GM18498 (cell line): ENCODE data around the gene ADAT2.
"Not testable (repeated sequence)": the region's sequence is repeated elsewhere in the genome, so short reads cannot be mapped to it uniquely, and the experiment has no call there.

Experiments used
- ATAC-seq: cut with Tn5 transposase; IDR thresholded peaks from one replicate; pipeline ENCODE4 v1.9.1; 2021; ENCODE audit warnings: mild to moderate bottlenecking, moderate library complexity; ENCODE audit not compliant: unreplicated experiment

ADAT2 gene

GRCh38 chr6:143450453-143451371 is at the start of gene ADAT2, which contains the start of gene PEX3:
Gene ADAT2, minus strand, starts transcription at chr6:143450695. Its CDS starts 37 bp downstream, at chr6:143450658.
Gene PEX3, plus strand, starts transcription at chr6:143450805. Its CDS starts 238 bp downstream, at chr6:143451043.
- ATAC-seq = peak; percentile 97

GRCh38 chr6:143498428-143498827 is 47.9 kb upstream of the ADAT2 start:
- no peak for ATAC-seq

GRCh38 chr6:143496974-143497373 is 46.5 kb upstream of the ADAT2 start:
- no peak for ATAC-seq

GRCh38 chr6:143490775-143491174 is 40.3 kb upstream of the ADAT2 start:
- no peak for ATAC-seq

GRCh38 chr6:143490244-143490643 is 39.7 kb upstream of the ADAT2 start:
- no peak for ATAC-seq

- ATAC-seq = no peak
These were observed 36.3 kb upstream of the ADAT2 start for GRCh38 chr6:143486752-143487151.

- no peak for ATAC-seq
These were observed 35.5 kb upstream of the ADAT2 start for GRCh38 chr6:143485967-143486366.

GRCh38 chr6:143482593-143482992 is 32.1 kb upstream of the ADAT2 start:
- no peak for ATAC-seq

GRCh38 chr6:143478479-143479062 is 28.1 kb upstream of the ADAT2 start:
- no peak for ATAC-seq

- no peak for ATAC-seq
These were observed 26.1 kb upstream of the ADAT2 start for GRCh38 chr6:143476545-143476944.

- no peak for ATAC-seq
These were observed 21.3 kb upstream of the ADAT2 start for GRCh38 chr6:143471822-143472221.

GRCh38 chr6:143468823-143469222 is 18.3 kb upstream of the ADAT2 start:
- ATAC-seq = not testable (repeated sequence)

GRCh38 chr6:143468026-143468425 is 17.5 kb upstream of the ADAT2 start:
- no peak for ATAC-seq

- no peak for ATAC-seq
These were observed 15.1 kb upstream of the ADAT2 start for GRCh38 chr6:143465546-143465945.

- no peak for ATAC-seq
These were observed 7.3 kb upstream of the ADAT2 start for GRCh38 chr6:143457563-143458359.

GRCh38 chr6:143451531-143451930 is 1.0 kb upstream of the ADAT2 start:
- no peak for ATAC-seq

- no peak for ATAC-seq
These were observed 612 bp downstream of the ADAT2 start for GRCh38 chr6:143449714-143450452.

- ATAC-seq = no peak
These were observed 1.3 kb downstream of the ADAT2 start for GRCh38 chr6:143449082-143449713.

GRCh38 chr6:143447865-143448264 is 2.6 kb downstream of the ADAT2 start:
- ATAC-seq = not testable (repeated sequence)

GRCh38 chr6:143443096-143443495 is 7.4 kb downstream of the ADAT2 start:
- ATAC-seq = no peak
